Neural cell (in vitro differentiated cells): Measurements from ENCODE around the gene SLC4A5. TPM values are rescaled to one million over a fixed set of nuclear protein-coding genes. Genes with fewer than 3 reads are reported as not detected.

Experiments
- H2AFZ ChIP-seq: fragments of 200-600, 300-800 bp; sonication (generic), shearing (Covaris generic); 2 replicates; pipeline ENCODE4 v1.6.0; 2014; ENCODE audit warnings: low read depth, mild to moderate bottlenecking, antibody characterized with exemption, low read length, moderate library complexity
- H3F3A ChIP-seq: fragments of 200-600 bp; shearing (Covaris generic); 2 replicates; pipeline ENCODE4 v1.6.1; 2016; ENCODE audit warnings: mild to moderate bottlenecking, moderate library complexity, mixed read lengths, antibody characterized with exemption, low read length; ENCODE audit not compliant: insufficient read depth, poor library complexity, severe bottlenecking
- H3K27ac ChIP-seq: fragments of 200-600, 300-800 bp; sonication (generic), shearing (Covaris generic); 2 replicates; pipeline ENCODE4 v1.5.1; 2014; ENCODE audit warnings: mild to moderate bottlenecking, low read length, moderate library complexity
- H3K27me3 ChIP-seq: fragments of 300-800, 200-600 bp; sonication (generic), shearing (Covaris generic); 2 replicates; pipeline ENCODE4 v1.6.0; 2014; ENCODE audit warnings: mild to moderate bottlenecking, low read depth, low read length, moderate library complexity; ENCODE audit not compliant: insufficient read depth
- H3K36me3 ChIP-seq: fragments of 300-800, 200-600 bp; sonication (generic), shearing (Covaris generic); 2 replicates; pipeline ENCODE4 v1.5.1; 2014; ENCODE audit warnings: mild to moderate bottlenecking, antibody characterized with exemption, low read length, moderate library complexity; ENCODE audit not compliant: insufficient read depth
- H3K4me2 ChIP-seq: fragments of 300-800, 200-600 bp; sonication (generic), shearing (Covaris generic); 2 replicates; pipeline ENCODE4 v1.6.0; 2014; ENCODE audit warnings: mild to moderate bottlenecking, low read length
- H3K4me3 ChIP-seq: fragments of 300-800, 200-600 bp; sonication (generic), shearing (Covaris generic); 2 replicates; pipeline ENCODE4 v1.5.1; 2014; ENCODE audit warnings: mild to moderate bottlenecking, low read length, moderate library complexity
- H3K79me2 ChIP-seq: fragments of 200-600 bp; shearing (Covaris generic); replicated peaks from 2 replicates; pipeline ENCODE4 v1.6.0; 2014; ENCODE audit warnings: mild to moderate bottlenecking, low read length, moderate library complexity; ENCODE audit not compliant: insufficient read depth
- H3K9ac ChIP-seq: fragments of 300-800, 200-600 bp; sonication (generic), shearing (Covaris generic); 2 replicates; pipeline ENCODE4 v1.6.1; 2016; ENCODE audit warnings: mild to moderate bottlenecking, low read length, mixed read lengths
- H3K9me2 ChIP-seq: fragments of 200-600 bp; shearing (Covaris generic); 2 replicates; pipeline ENCODE4 v1.6.1; 2016; ENCODE audit warnings: mild to moderate bottlenecking, low read length, mixed read lengths; ENCODE audit not compliant: insufficient read depth
- H3K9me3 ChIP-seq: fragments of 200-600, 300-800 bp; sonication (generic), shearing (Covaris generic); 2 replicates; pipeline ENCODE4 v1.6.1; 2016; ENCODE audit warnings: mild to moderate bottlenecking, mixed run types, low read length, moderate library complexity, mixed read lengths
- H4K20me1 ChIP-seq: fragments of 200-600 bp; shearing (Covaris generic); 2 replicates; pipeline ENCODE4 v1.6.1; 2016; ENCODE audit warnings: mild to moderate bottlenecking, mixed run types; ENCODE audit not compliant: insufficient read depth
- EP300 ChIP-seq: fragments of 450-650 bp; conservative IDR thresholded peaks from 2 replicates; pipeline ENCODE4 v1.6.1; 2014; ENCODE audit warnings: antibody characterized with exemption, mild to moderate bottlenecking, moderate library complexity; ENCODE audit not compliant: poor library complexity, severe bottlenecking
- EZH2 ChIP-seq: fragments of 200-600, 300-800 bp; shearing (Covaris generic), sonication (generic); IDR thresholded peaks from 2 replicates; pipeline ENCODE4 v1.6.1; 2014; ENCODE audit warnings: antibody characterized with exemption, low read length, borderline replicate concordance, mild to moderate bottlenecking; ENCODE audit not compliant: insufficient read depth, poor library complexity, severe bottlenecking
- MXI1 ChIP-seq: fragments of 450-650 bp; conservative IDR thresholded peaks from 2 replicates; pipeline ENCODE4 v1.6.1; 2014; ENCODE audit warnings: antibody characterized with exemption, mild to moderate bottlenecking; ENCODE audit not compliant: poor library complexity, severe bottlenecking
- POLR2AphosphoS5 ChIP-seq: IDR thresholded peaks from 2 replicates; pipeline ENCODE4 v1.6.1; 2012
- RAD21 ChIP-seq: fragments of 450-650 bp; conservative IDR thresholded peaks from 2 replicates; pipeline ENCODE4 v1.6.1; 2014; ENCODE audit warnings: antibody characterized with exemption, mild to moderate bottlenecking, moderate library complexity
- SMC3 ChIP-seq: fragments of 450-650 bp; conservative IDR thresholded peaks from 2 replicates; pipeline ENCODE4 v1.6.1; 2014; ENCODE audit warnings: antibody characterized with exemption, mild to moderate bottlenecking, moderate library complexity; ENCODE audit not compliant: poor library complexity
- TAF1 ChIP-seq: IDR thresholded peaks from 2 replicates; pipeline ENCODE4 v1.6.1; 2012; ENCODE audit warnings: low read depth
- polyA plus RNA-seq: library from polyadenylated mRNA; depleted of rRNA; stranded (reverse); fragments of >200 nt; gene quantifications from 2 replicates; pipeline ENCODE4 v1.2.3, GENCODE V29; 2014
- TF ChIP-seq, protein P1 (sequence below): fragments of 450-650 bp; IDR thresholded peaks from 2 replicates; pipeline ENCODE4 v1.5.1; 2014; ENCODE audit warnings: antibody characterized with exemption, mild to moderate bottlenecking, moderate library complexity; ENCODE audit not compliant: poor library complexity, severe bottlenecking
- TF ChIP-seq, protein P2 (sequence below): IDR thresholded peaks from 2 replicates; pipeline ENCODE4 v1.6.1; 2012; ENCODE audit warnings: borderline replicate concordance

SLC4A5 gene
- polyA plus RNA-seq, 1 donor from 2014 or later = 3.9 TPM

- Histone ChIP-seq H3K4me3 (no peak overlapping the region), H2AFZ (no peak overlapping the region), H3K27me3 (no peaks in the 10 kb centered on the region), H3F3A (no peaks in the 10 kb centered on the region), H3K9me2 (no peaks in the 10 kb centered on the region), H4K20me1 (no peaks in the 10 kb centered on the region), H3K4me2 (no peak overlapping the region), H3K27ac (no peak overlapping the region), H3K9ac (no peak overlapping the region), H3K36me3 (no peaks in the 10 kb centered on the region), H3K79me2 (no peaks in the 10 kb centered on the region), H3K9me3 (no peaks in the 10 kb centered on the region)
- no peak for TF ChIP-seq POLR2AphosphoS5
- TF ChIP-seq, protein P1, sequence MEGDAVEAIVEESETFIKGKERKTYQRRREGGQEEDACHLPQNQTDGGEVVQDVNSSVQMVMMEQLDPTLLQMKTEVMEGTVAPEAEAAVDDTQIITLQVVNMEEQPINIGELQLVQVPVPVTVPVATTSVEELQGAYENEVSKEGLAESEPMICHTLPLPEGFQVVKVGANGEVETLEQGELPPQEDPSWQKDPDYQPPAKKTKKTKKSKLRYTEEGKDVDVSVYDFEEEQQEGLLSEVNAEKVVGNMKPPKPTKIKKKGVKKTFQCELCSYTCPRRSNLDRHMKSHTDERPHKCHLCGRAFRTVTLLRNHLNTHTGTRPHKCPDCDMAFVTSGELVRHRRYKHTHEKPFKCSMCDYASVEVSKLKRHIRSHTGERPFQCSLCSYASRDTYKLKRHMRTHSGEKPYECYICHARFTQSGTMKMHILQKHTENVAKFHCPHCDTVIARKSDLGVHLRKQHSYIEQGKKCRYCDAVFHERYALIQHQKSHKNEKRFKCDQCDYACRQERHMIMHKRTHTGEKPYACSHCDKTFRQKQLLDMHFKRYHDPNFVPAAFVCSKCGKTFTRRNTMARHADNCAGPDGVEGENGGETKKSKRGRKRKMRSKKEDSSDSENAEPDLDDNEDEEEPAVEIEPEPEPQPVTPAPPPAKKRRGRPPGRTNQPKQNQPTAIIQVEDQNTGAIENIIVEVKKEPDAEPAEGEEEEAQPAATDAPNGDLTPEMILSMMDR = no peak
- TF ChIP-seq SMC3 = no peak
- no peak for TF ChIP-seq EP300
- no peak for TF ChIP-seq EZH2
Measured at GRCh38 chr2:74260495-74260894, 82.7 kb downstream of the SLC4A5 start.

DNA sequence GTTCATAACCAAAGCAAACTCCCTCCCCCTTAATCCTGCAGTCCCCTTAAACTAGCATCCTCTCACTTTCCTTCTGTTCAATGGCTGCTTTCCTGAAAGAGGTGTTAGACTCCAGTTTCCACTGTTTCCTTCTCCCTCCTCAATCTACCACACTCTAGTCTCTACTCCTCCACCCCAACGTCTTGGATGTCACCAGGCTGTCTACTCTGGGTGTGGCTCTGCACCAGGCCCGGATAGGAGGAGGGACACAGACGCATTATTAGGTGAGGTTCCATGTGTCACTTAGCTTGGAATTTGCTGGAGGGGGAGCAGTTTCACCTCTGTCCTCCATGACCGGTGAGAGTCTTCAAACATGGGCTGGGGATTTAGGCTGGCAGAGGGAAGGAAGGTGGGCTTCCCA, 83.5 kb downstream of the SLC4A5 start:
- H3K36me3 ChIP-seq = no peaks in the 10 kb centered on the region
- no peaks in the 10 kb centered on the region for H3K79me2 ChIP-seq
- H2AFZ ChIP-seq = no peak overlapping the region
- H4K20me1 ChIP-seq = no peaks in the 10 kb centered on the region
- H3K4me2 ChIP-seq = no peak overlapping the region
- H3K27ac ChIP-seq = no peak overlapping the region
- H3K9me3 ChIP-seq = no peaks in the 10 kb centered on the region
- TF ChIP-seq EZH2 (no peak), TAF1 (no peak), POLR2AphosphoS5 (no peak), EP300 (no peak), RAD21 (no peak), SMC3 (no peak), MXI1 (no peak)
- TF ChIP-seq, protein P1 = no peak
- TF ChIP-seq, protein P2, sequence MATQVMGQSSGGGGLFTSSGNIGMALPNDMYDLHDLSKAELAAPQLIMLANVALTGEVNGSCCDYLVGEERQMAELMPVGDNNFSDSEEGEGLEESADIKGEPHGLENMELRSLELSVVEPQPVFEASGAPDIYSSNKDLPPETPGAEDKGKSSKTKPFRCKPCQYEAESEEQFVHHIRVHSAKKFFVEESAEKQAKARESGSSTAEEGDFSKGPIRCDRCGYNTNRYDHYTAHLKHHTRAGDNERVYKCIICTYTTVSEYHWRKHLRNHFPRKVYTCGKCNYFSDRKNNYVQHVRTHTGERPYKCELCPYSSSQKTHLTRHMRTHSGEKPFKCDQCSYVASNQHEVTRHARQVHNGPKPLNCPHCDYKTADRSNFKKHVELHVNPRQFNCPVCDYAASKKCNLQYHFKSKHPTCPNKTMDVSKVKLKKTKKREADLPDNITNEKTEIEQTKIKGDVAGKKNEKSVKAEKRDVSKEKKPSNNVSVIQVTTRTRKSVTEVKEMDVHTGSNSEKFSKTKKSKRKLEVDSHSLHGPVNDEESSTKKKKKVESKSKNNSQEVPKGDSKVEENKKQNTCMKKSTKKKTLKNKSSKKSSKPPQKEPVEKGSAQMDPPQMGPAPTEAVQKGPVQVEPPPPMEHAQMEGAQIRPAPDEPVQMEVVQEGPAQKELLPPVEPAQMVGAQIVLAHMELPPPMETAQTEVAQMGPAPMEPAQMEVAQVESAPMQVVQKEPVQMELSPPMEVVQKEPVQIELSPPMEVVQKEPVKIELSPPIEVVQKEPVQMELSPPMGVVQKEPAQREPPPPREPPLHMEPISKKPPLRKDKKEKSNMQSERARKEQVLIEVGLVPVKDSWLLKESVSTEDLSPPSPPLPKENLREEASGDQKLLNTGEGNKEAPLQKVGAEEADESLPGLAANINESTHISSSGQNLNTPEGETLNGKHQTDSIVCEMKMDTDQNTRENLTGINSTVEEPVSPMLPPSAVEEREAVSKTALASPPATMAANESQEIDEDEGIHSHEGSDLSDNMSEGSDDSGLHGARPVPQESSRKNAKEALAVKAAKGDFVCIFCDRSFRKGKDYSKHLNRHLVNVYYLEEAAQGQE = no peak
- H3K4me3 ChIP-seq = no peak overlapping the region
- no peaks in the 10 kb centered on the region for H3K9me2 ChIP-seq
- H3K9ac ChIP-seq = no peak overlapping the region
- H3F3A ChIP-seq = no peaks in the 10 kb centered on the region
- H3K27me3 ChIP-seq = no peaks in the 10 kb centered on the region
